Measurements from ENCODE around the gene DNAJC22.
A peak's percentile ranks its signal among the peaks of the same experiment; 100 is the strongest.
"Not testable (repeated sequence)": the region's sequence is repeated elsewhere in the genome, so short reads cannot be mapped to it uniquely, and the experiment has no call there.

DNAJC22 gene

GRCh38 chr12:49375406-49375805, 28.7 kb downstream of the DNAJC22 start:
- no peak for DNase-seq

- DNase-seq = no peak
Observed at GRCh38 chr12:49377386-49377785, 30.7 kb downstream of the DNAJC22 start.

GRCh38 chr12:49380184-49380583, 33.5 kb downstream of the DNAJC22 start:
- DNase-seq = not testable (repeated sequence)

- peak; percentile 61 to 67 for DNase-seq
Observed at GRCh38 chr12:49388682-49389386, 42.1 kb downstream of the DNAJC22 start.

GRCh38 chr12:49389387-49389703, 42.7 kb downstream of the DNAJC22 start:
- no peak for DNase-seq

GRCh38 chr12:49397000-49397399, 50.3 kb downstream of the DNAJC22 start:
- no peak for DNase-seq

GRCh38 chr12:49400304-49400703, 53.6 kb downstream of the DNAJC22 start:
- no peak for DNase-seq

Measured in stimulated activated CD4-positive, alpha-beta T cell treated with anti-CD3 and anti-CD28 coated beads, Interleukin-2, amount 100 ng/mL, for 24 hours (primary cell).